ENCODE measurements around the gene TSPAN9. TPM values are rescaled to one million over a fixed set of nuclear protein-coding genes. Genes with fewer than 3 reads are reported as not detected.

The TSPAN9 gene
- total and polyA plus RNA-seq, 4 donors, result 23.0 to 72.3 (median 33.9) TPM

GRCh38 chr12:3317481-3317815 lies 240.3 kb downstream of the TSPAN9 start:
- Histone ChIP-seq H3K9ac (ENCODE audit: insufficient read depth in 1 of 2, low read length in 2 of 2) (no peak overlapping the region), H3K36me3 (ENCODE audit: control insufficient read depth in 4 of 4, insufficient read depth in 4 of 4, low read length in 4 of 4) (no peaks in the 10 kb centered on the region), H3K4me3 (no peak overlapping the region), H3K27me3 (ENCODE audit: control insufficient read depth in 3 of 3, insufficient read depth in 3 of 3, low read length in 2 of 3) (peaks cover 0 to 2% (median 0%) of the 10 kb centered on the region in 3 donors), H3K27ac (ENCODE audit: low read depth in 1 of 2, low read length in 1 of 2) (no peak overlapping the region), H3K9me3 (ENCODE audit: control insufficient read depth in 4 of 4, insufficient read depth in 3 of 4, low read length in 3 of 4) (peaks cover 0 to 2% (median 0%) of the 10 kb centered on the region in 4 donors), H3K4me1 (ENCODE audit: control insufficient read depth in 5 of 5, insufficient read depth in 5 of 5, low read length in 5 of 5) (peaks cover 7 to 22% (median 7%) of the 10 kb centered on the region in 5 donors)
- no peak for ATAC-seq (ENCODE audit: insufficient read depth, low FRiP score)
- WGBS, 2 donors, result 63 to 77% methylated on average over 4 of the region's 4 CpGs
- no peak for TF ChIP-seq CTCF (IDR thresholded peaks at IDR 0.05; ENCODE audit: control extremely low read depth, extremely low read depth)
- DNase-seq, result no peak

GRCh38 chr12:3317841-3318501 lies 240.8 kb downstream of the TSPAN9 start:
- Histone ChIP-seq H3K4me3 (no peak overlapping the region), H3K4me1 (ENCODE audit: control insufficient read depth in 5 of 5, insufficient read depth in 5 of 5, low read length in 5 of 5) (peaks cover 7 to 22% (median 7%) of the 10 kb centered on the region in 5 donors), H3K27ac (ENCODE audit: low read depth in 1 of 2, low read length in 1 of 2) (no peak overlapping the region), H3K9ac (ENCODE audit: insufficient read depth in 1 of 2, low read length in 2 of 2) (no peak overlapping the region), H3K36me3 (ENCODE audit: control insufficient read depth in 4 of 4, insufficient read depth in 4 of 4, low read length in 4 of 4) (no peaks in the 10 kb centered on the region), H3K27me3 (ENCODE audit: control insufficient read depth in 3 of 3, insufficient read depth in 3 of 3, low read length in 2 of 3) (peaks cover 0 to 2% (median 0%) of the 10 kb centered on the region in 3 donors), H3K9me3 (ENCODE audit: control insufficient read depth in 4 of 4, insufficient read depth in 3 of 4, low read length in 3 of 4) (peaks cover 0 to 2% (median 0%) of the 10 kb centered on the region in 4 donors)
- no peak for TF ChIP-seq CTCF (IDR thresholded peaks at IDR 0.05; ENCODE audit: control extremely low read depth, extremely low read depth)
- WGBS, 2 donors, result 73 to 77% methylated on average over 13 of the region's 13 CpGs
- DNase-seq (peak in 1 of 3 donors; percentile 44), ATAC-seq (ENCODE audit: insufficient read depth, low FRiP score) (no peak)

- WGBS, 2 donors, result 79 to 88% methylated on average over 17 of the region's 17 CpGs
- Histone ChIP-seq H3K4me1 (ENCODE audit: control insufficient read depth in 5 of 5, insufficient read depth in 5 of 5, low read length in 5 of 5) (peaks cover 3 to 19% (median 7%) of the 10 kb centered on the region in 5 donors), H3K36me3 (ENCODE audit: control insufficient read depth in 4 of 4, insufficient read depth in 4 of 4, low read length in 4 of 4) (no peaks in the 10 kb centered on the region), H3K4me3 (no peak overlapping the region), H3K27ac (ENCODE audit: low read depth in 1 of 2, low read length in 1 of 2) (no peak overlapping the region), H3K9me3 (ENCODE audit: control insufficient read depth in 4 of 4, insufficient read depth in 3 of 4, low read length in 3 of 4) (peaks cover 0 to 2% (median 0%) of the 10 kb centered on the region in 4 donors), H3K9ac (ENCODE audit: insufficient read depth in 1 of 2, low read length in 2 of 2) (no peak overlapping the region), H3K27me3 (ENCODE audit: control insufficient read depth in 3 of 3, insufficient read depth in 3 of 3, low read length in 2 of 3) (peaks cover 0 to 2% (median 0%) of the 10 kb centered on the region in 3 donors)
- ATAC-seq (ENCODE audit: insufficient read depth, low FRiP score) (no peak), DNase-seq (no peak)
- TF ChIP-seq CTCF (IDR thresholded peaks at IDR 0.05; ENCODE audit: control extremely low read depth, extremely low read depth), result no peak
These were observed 242.7 kb downstream of the TSPAN9 start for GRCh38 chr12:3319723-3320492.
